DOHH2 (cell line): ENCODE results near the gene FAM168B.

Source experiments
- H3F3A ChIP-seq: fragments of 200-600 bp; sonication (generic), shearing (Covaris generic); 2 replicates; pipeline ENCODE4 v1.6.0; 2016; ENCODE audit warnings: antibody characterized with exemption, mild to moderate bottlenecking; ENCODE audit not compliant: control insufficient read depth, insufficient read depth
- H3K27ac ChIP-seq: fragments of 200-600 bp; sonication (generic); 2 replicates; pipeline ENCODE4 v1.5.1; 2014; ENCODE audit warnings: low read depth, mild to moderate bottlenecking, low read length, moderate library complexity
- H3K27me3 ChIP-seq: fragments of 200-600 bp; sonication (generic); 2 replicates; pipeline ENCODE4 v1.6.1; 2014; ENCODE audit warnings: mild to moderate bottlenecking, low read length, mixed read lengths; ENCODE audit not compliant: control insufficient read depth
- H3K36me3 ChIP-seq: fragments of 200-600 bp; sonication (generic); 2 replicates; pipeline ENCODE4 v1.6.1; 2014; ENCODE audit warnings: mild to moderate bottlenecking, low read length, moderate library complexity, mixed read lengths; ENCODE audit not compliant: control insufficient read depth
- H3K4me1 ChIP-seq: fragments of 200-600 bp; sonication (generic); 2 replicates; pipeline ENCODE4 v1.6.1; 2014; ENCODE audit warnings: mild to moderate bottlenecking, low read length, mixed read lengths; ENCODE audit not compliant: control insufficient read depth
- H3K4me2 ChIP-seq: fragments of 200-600 bp; sonication (generic); 2 replicates; pipeline ENCODE4 v1.6.0; 2014; ENCODE audit warnings: mild to moderate bottlenecking, low read length, moderate library complexity
- H3K4me3 ChIP-seq: fragments of 200-600 bp; sonication (generic); 2 replicates; pipeline ENCODE4 v1.5.1; 2014; ENCODE audit warnings: mild to moderate bottlenecking, low read length, mixed read lengths
- H3K79me2 ChIP-seq: fragments of 200-600 bp; sonication (generic); 2 replicates; pipeline ENCODE4 v1.6.1; 2014; ENCODE audit warnings: mild to moderate bottlenecking, low read length, mixed read lengths; ENCODE audit not compliant: control insufficient read depth
- H3K9me2 ChIP-seq: fragments of 200-600 bp; sonication (generic); replicated peaks from 2 replicates; pipeline ENCODE4 v1.6.1; 2014; ENCODE audit warnings: mild to moderate bottlenecking, low read length, mixed read lengths; ENCODE audit not compliant: control insufficient read depth
- H3K9me3 ChIP-seq: fragments of 200-600 bp; sonication (generic); 2 replicates; pipeline ENCODE4 v1.6.1; 2014; ENCODE audit warnings: antibody characterized with exemption, low read length, mixed read lengths; ENCODE audit not compliant: control insufficient read depth, insufficient read depth
- H4K20me1 ChIP-seq: fragments of 200-600 bp; sonication (generic); 2 replicates; pipeline ENCODE4 v1.6.0; 2014; ENCODE audit warnings: low read depth, mild to moderate bottlenecking, antibody characterized with exemption, low read length, moderate library complexity; ENCODE audit not compliant: control insufficient read depth, insufficient read depth
- EZH2phosphoT487 ChIP-seq: fragments of 200-600 bp; sonication (generic); IDR thresholded peaks from 2 replicates; pipeline ENCODE4 v1.6.1; 2017; ENCODE audit warnings: borderline replicate concordance, mild to moderate bottlenecking, antibody characterized with exemption, low read length, moderate library complexity, mixed read lengths
- TF ChIP-seq, protein P1 (sequence below): fragments of 200-600 bp; sonication (generic); IDR thresholded peaks from one replicate; pipeline ENCODE4 v1.5.1; 2014; ENCODE audit warnings: antibody characterized with exemption, mild to moderate bottlenecking, low read depth, low read length; ENCODE audit not compliant: poor library complexity, severe bottlenecking

The FAM168B gene

DNA sequence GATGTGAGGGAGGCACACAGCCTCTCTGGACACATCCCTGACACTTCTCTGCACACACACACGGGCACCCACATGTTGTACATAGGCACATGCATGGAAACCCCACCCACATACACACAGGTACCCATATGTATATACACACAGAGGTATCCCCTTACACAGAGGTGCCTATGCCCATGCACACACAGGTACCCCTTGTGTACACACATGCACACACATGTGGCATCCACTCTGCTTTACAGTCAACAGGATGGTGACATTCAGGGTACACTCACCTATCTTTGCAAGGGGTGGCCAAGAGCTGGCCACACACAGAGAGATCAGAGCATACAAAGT lies 59.5 kb downstream of the FAM168B start:
- Histone ChIP-seq H3K4me1 (no peaks in the 10 kb centered on the region), H3K9me3 (no peaks in the 10 kb centered on the region), H3K27me3 (no peaks in the 10 kb centered on the region; the same call in 1 of the 2 replicates), H3K4me3 (no peak overlapping the region), H3K9me2 (no peaks in the 10 kb centered on the region), H3F3A (no peaks in the 10 kb centered on the region), H3K36me3 (no peaks in the 10 kb centered on the region), H3K4me2 (no peak overlapping the region), H3K79me2 (no peaks in the 10 kb centered on the region), H4K20me1 (no peaks in the 10 kb centered on the region), H3K27ac (no peak overlapping the region)
- TF ChIP-seq, protein P1, sequence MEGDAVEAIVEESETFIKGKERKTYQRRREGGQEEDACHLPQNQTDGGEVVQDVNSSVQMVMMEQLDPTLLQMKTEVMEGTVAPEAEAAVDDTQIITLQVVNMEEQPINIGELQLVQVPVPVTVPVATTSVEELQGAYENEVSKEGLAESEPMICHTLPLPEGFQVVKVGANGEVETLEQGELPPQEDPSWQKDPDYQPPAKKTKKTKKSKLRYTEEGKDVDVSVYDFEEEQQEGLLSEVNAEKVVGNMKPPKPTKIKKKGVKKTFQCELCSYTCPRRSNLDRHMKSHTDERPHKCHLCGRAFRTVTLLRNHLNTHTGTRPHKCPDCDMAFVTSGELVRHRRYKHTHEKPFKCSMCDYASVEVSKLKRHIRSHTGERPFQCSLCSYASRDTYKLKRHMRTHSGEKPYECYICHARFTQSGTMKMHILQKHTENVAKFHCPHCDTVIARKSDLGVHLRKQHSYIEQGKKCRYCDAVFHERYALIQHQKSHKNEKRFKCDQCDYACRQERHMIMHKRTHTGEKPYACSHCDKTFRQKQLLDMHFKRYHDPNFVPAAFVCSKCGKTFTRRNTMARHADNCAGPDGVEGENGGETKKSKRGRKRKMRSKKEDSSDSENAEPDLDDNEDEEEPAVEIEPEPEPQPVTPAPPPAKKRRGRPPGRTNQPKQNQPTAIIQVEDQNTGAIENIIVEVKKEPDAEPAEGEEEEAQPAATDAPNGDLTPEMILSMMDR, result no peak
- no peak for TF ChIP-seq EZH2phosphoT487

DNA sequence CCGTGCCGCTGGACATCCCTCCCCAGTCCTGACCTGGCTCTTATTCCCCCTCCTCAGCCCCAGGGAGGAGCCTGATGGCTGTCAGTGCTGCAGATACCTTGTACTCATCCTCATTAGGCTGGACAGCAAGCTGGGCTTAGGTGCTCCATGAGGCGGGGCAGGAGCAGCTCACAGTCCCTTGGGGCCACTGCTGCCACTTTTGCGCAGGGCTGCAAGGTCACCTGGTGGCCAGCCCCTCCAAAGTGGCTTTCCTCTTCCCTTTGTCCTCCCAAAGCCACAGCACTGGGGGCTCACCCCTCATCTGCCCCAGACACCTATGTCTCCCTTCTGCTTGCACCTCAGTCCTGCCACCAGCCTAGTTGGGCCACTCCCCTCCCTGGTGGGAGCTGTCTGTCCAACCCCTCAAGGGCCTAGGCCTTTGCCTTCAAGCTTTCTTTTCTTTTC lies 60.8 kb downstream of the FAM168B start:
- Histone ChIP-seq H3K4me2 (no peak overlapping the region), H3K27ac (no peak overlapping the region), H4K20me1 (no peaks in the 10 kb centered on the region), H3F3A (no peaks in the 10 kb centered on the region), H3K4me1 (no peaks in the 10 kb centered on the region), H3K27me3 (no peaks in the 10 kb centered on the region; the same call in 1 of the 2 replicates), H3K4me3 (no peak overlapping the region), H3K9me3 (peaks cover 5% of the 10 kb centered on the region; the same call in 1 of the 2 replicates), H3K9me2 (no peaks in the 10 kb centered on the region), H3K36me3 (no peaks in the 10 kb centered on the region), H3K79me2 (no peaks in the 10 kb centered on the region)
- TF ChIP-seq, protein P1, result no peak
- TF ChIP-seq EZH2phosphoT487, result no peak

DNA sequence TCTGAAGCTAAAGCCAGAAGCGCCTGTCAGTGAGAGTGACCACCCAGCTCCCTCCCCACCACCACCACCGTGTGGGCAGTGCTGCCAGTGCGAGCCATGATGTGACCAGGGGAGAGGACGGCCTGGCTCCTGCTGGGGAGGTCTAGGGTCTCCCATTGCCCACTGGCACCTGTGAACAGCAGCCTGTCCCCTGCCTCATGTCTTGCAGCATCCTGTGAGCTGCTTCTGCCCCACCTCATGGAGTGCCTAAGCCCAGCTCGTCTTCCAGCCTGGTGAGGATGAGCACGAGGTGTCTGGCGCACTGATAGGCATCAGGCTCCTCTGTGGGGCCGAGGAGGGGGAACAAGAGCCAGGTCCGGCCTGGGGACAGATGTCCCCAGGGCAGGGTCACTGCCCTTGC lies 61.4 kb downstream of the FAM168B start:
- H3K4me3 ChIP-seq, result no peak overlapping the region
- H3K9me2 ChIP-seq, result no peaks in the 10 kb centered on the region
- no peaks in the 10 kb centered on the region for H3F3A ChIP-seq
- no peaks in the 10 kb centered on the region for H3K4me1 ChIP-seq
- peaks cover 5% of the 10 kb centered on the region for H3K9me3 ChIP-seq
- no peaks in the 10 kb centered on the region for H3K36me3 ChIP-seq
- no peak overlapping the region for H3K4me2 ChIP-seq
- no peak overlapping the region for H3K27ac ChIP-seq
- H3K79me2 ChIP-seq, result no peaks in the 10 kb centered on the region
- H3K27me3 ChIP-seq, result no peaks in the 10 kb centered on the region; the same call in 1 of the 2 replicates
- no peaks in the 10 kb centered on the region for H4K20me1 ChIP-seq
- no peak for TF ChIP-seq EZH2phosphoT487
- TF ChIP-seq, protein P1, result no peak
